ENCODE data around the gene ZBTB7C. TPM values are rescaled to one million over a fixed set of nuclear protein-coding genes. Genes with fewer than 3 reads are reported as not detected.

The ZBTB7C gene
- total and polyA plus RNA-seq, 2 of the 8 experiments (the other 6 are each of a cell fraction or from before 2014, with no cell fraction given): 0.15 to 0.45 TPM

DNA sequence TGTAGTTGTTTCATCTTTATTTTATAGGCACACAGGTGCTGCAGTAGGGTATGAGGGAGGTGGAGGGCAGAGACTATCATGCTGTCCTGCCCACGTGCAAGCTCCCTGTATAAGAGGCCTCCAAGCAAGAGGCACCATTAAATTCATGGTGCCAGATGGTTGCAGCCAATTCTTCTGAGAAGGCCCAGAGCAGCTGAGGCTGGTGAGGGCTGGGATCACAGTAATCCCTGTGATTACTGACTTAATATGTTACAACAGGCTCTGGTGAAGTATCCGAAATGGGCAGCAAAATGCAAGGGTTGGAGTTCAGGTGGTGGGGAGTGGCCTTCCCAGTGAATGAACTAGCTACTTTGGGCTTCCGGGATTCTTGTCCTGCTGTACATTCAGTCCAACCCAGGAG is 286.8 kb downstream of the ZBTB7C start:
- Histone ChIP-seq H4K8ac (ENCODE audit: extremely low read depth, insufficient read depth, low read length) (no peak overlapping the region), H3K36me3 (ENCODE audit: control insufficient read depth in 2 of 4, insufficient read depth in 4 of 4, low read length in 3 of 4) (no peaks in the 10 kb centered on the region), H3K79me1 (ENCODE audit: low read depth, low read length) (no peaks in the 10 kb centered on the region), H3K14ac (ENCODE audit: insufficient read length) (no peak overlapping the region), H3K4me1 (replicated peaks in 1 of 4; ENCODE audit: control insufficient read depth in 3 of 4, insufficient read depth in 4 of 4, low read length in 3 of 4) (peaks cover 0 to 7% (median 3%) of the 10 kb centered on the region in 4 experiments; a peak in 1 of 7 replicates), H3K4ac (replicated peaks; ENCODE audit: insufficient read length, low read depth, low read length) (no peak overlapping the region), H4K5ac (ENCODE audit: insufficient read length, low read depth, low read length) (no peak overlapping the region), H2BK5ac (ENCODE audit: low read depth, low read length) (no peak overlapping the region), H2AK5ac (ENCODE audit: low read depth, low read length) (no peak overlapping the region), H3K56ac (replicated peaks; ENCODE audit: insufficient read length, low read depth, low read length) (no peak overlapping the region), H3K9ac (replicated peaks in 1 of 4; ENCODE audit: extremely low read depth in 1 of 4, low read depth in 3 of 4, low read length in 3 of 4) (no peak overlapping the region), H3K4me2 (ENCODE audit: insufficient read depth in 1 of 2, low read depth in 2 of 2, low read length in 2 of 2) (no peak overlapping the region), H3K23me2 (ENCODE audit: low read depth, low read length) (no peaks in the 10 kb centered on the region), H3K18ac (ENCODE audit: extremely low read depth, low read length) (no peak overlapping the region), H3K79me2 (ENCODE audit: control insufficient read depth in 1 of 2, insufficient read depth in 2 of 2, low read length in 2 of 2) (no peaks in the 10 kb centered on the region), H2AFZ (ENCODE audit: low read length) (no peak overlapping the region), H3K27me3 (replicated peaks in 1 of 4; ENCODE audit: control insufficient read depth in 3 of 4, extremely low read depth in 1 of 4, insufficient read depth in 3 of 4, low read length in 3 of 4) (no peaks in the 10 kb centered on the region), H2BK20ac (ENCODE audit: low read length) (no peak overlapping the region), H2BK12ac (ENCODE audit: low read depth, low read length) (no peak overlapping the region), H3K23ac (ENCODE audit: insufficient read length) (no peak overlapping the region), H2BK120ac (replicated peaks; ENCODE audit: low read depth, low read length) (no peak overlapping the region), H3K27ac (ENCODE audit: low read depth, low read length) (no peak overlapping the region), H2BK15ac (ENCODE audit: low read length) (no peak overlapping the region), H3K9me3 (ENCODE audit: insufficient read depth in 2 of 2, low read depth in 1 of 2, low read length in 1 of 2) (no peaks in the 10 kb centered on the region), H3K4me3 (ENCODE audit: extremely low read depth in 1 of 4, insufficient read depth in 2 of 4, low read depth in 3 of 4, low read length in 4 of 4) (no peak overlapping the region), H4K20me1 (replicated peaks in 1 of 2; ENCODE audit: control insufficient read depth in 1 of 2, insufficient read depth in 2 of 2, low read length in 2 of 2) (no peaks in the 10 kb centered on the region), H4K91ac (replicated peaks; ENCODE audit: insufficient read length, low read length) (no peak overlapping the region)
- ChIA-PET POLR2A (ENCODE audit: partially characterized antibody) (no interaction called here), CTCF (ENCODE audit: partially characterized antibody) (interaction anchor here (0.6 to 1.6 kb wide), 6 partner anchors 18 to 1733 kb away, joined by 3 to 5 read pairs (median 4); no protein-coding TSS in a partner anchor)
- FAIRE-seq (no peak), DNase-seq (ENCODE audit: low read depth in 1 of 2, low spot score in 2 of 2) (no peak)
- no peak for TF ChIP-seq ASH2L (IDR thresholded peaks at IDR 0.05; ENCODE audit: low read length)
- no peak for TF ChIP-seq TBP (IDR thresholded peaks at IDR 0.05; ENCODE audit: low read depth, low read length)
- TF ChIP-seq JUN (IDR thresholded peaks at IDR 0.05; ENCODE audit: low read depth, low read length): no peak
- no peak for TF ChIP-seq MAX (IDR thresholded peaks at IDR 0.05)
- TF ChIP-seq SP4 (IDR thresholded peaks at IDR 0.05; ENCODE audit: low read length): no peak
- 93% methylated on average over 3 of the region's 3 CpGs; no CpG with 5 or more reads in 1 of the 2 experiments for WGBS, 2 experiments (ENCODE audit: extremely low coverage in 1 of 2, insufficient coverage in 1 of 2, insufficient read length in 1 of 2, insufficient replicate concordance in 2 of 2, low coverage in 1 of 2, low lambda C conversion rate in 2 of 2, missing lambda C conversion rate in 1 of 2)
